Measurements from ENCODE around the gene IL17C.

- no peak for TF ChIP-seq SMC3 (IDR thresholded peaks at IDR 0.05)
- no peak for TF ChIP-seq CTCF (IDR thresholded peaks at IDR 0.05)
- TF ChIP-seq HMGXB4 (CRISPR knock-in tag; IDR thresholded peaks at IDR 0.05; ENCODE audit: borderline replicate concordance), result no peak
- TF ChIP-seq MAZ (IDR thresholded peaks at IDR 0.05; ENCODE audit: borderline replicate concordance, low read depth, low read length), result no peak
- no peak for TF ChIP-seq E2F6 (IDR thresholded peaks at IDR 0.05; ENCODE audit: borderline replicate concordance, low read depth)
Measured at GRCh38 chr16:88677721-88678120, 39.3 kb downstream of the IL17C start.

All from A549 (cell line).